SJCRH30 (cell line): ENCODE measurements around the gene CAMTA1. TPM values are rescaled to one million over a fixed set of nuclear protein-coding genes. Genes with fewer than 3 reads are reported as not detected.

ENCODE experiments used
- DNase-seq, 2 experiments: peaks; one replicate each; pipeline ENCODE4 v3.0.0-alpha.2; 2015 to 2020
- H3K27ac ChIP-seq: fragments of 250-450 bp; sonication (Bioruptor Pico); 2 replicates; pipeline ENCODE4 v1.5.1; 2020; ENCODE audit warnings: mild to moderate bottlenecking, moderate library complexity
- H3K27me3 ChIP-seq: fragments of 250-450 bp; sonication (Bioruptor Pico); 2 replicates; pipeline ENCODE4 v1.5.1; 2020; ENCODE audit warnings: mild to moderate bottlenecking, moderate library complexity
- H3K36me3 ChIP-seq: fragments of 250-450 bp; sonication (Bioruptor Pico); 2 replicates; pipeline ENCODE4 v1.5.1; 2020; ENCODE audit warnings: mild to moderate bottlenecking, moderate library complexity
- H3K4me1 ChIP-seq: fragments of 250-450 bp; sonication (Bioruptor Pico); 2 replicates; pipeline ENCODE4 v1.5.1; 2020; ENCODE audit warnings: mild to moderate bottlenecking, moderate library complexity
- H3K4me3 ChIP-seq: fragments of 250-450 bp; sonication (Bioruptor Pico); 2 replicates; pipeline ENCODE4 v1.5.1; 2020; ENCODE audit warnings: mild to moderate bottlenecking, moderate library complexity
- H3K9me3 ChIP-seq: fragments of 250-450 bp; sonication (Bioruptor Pico); replicated peaks from 2 replicates; pipeline ENCODE4 v1.5.1; 2020; ENCODE audit warnings: mild to moderate bottlenecking, moderate library complexity
- total RNA-seq: library from RNA; depleted of rRNA; stranded (reverse); fragments of >200 nt; shearing (Covaris generic); gene quantifications from 2 replicates; pipeline ENCODE4 v1.2.3, GENCODE V29; 2014

CAMTA1 gene
- total RNA-seq, 1 experiment from 2014 or later: 153 TPM

- Histone ChIP-seq H3K4me3 (no peak overlapping the region), H3K27me3 (peaks cover 13% of the 10 kb centered on the region; the same call in 1 of the 2 replicates), H3K36me3 (no peaks in the 10 kb centered on the region), H3K27ac (no peak overlapping the region), H3K4me1 (no peaks in the 10 kb centered on the region), H3K9me3 (no peaks in the 10 kb centered on the region)
- DNase-seq: no peak
Observed at GRCh38 chr1:6979003-6979613, 193.9 kb downstream of the CAMTA1 start.

- Histone ChIP-seq H3K4me3 (no peak overlapping the region), H3K9me3 (no peaks in the 10 kb centered on the region), H3K4me1 (no peaks in the 10 kb centered on the region), H3K27ac (no peak overlapping the region), H3K27me3 (peaks cover 23% of the 10 kb centered on the region), H3K36me3 (no peaks in the 10 kb centered on the region)
- DNase-seq: no peak
Observed at GRCh38 chr1:6981595-6981994, 196.3 kb downstream of the CAMTA1 start.

DNA sequence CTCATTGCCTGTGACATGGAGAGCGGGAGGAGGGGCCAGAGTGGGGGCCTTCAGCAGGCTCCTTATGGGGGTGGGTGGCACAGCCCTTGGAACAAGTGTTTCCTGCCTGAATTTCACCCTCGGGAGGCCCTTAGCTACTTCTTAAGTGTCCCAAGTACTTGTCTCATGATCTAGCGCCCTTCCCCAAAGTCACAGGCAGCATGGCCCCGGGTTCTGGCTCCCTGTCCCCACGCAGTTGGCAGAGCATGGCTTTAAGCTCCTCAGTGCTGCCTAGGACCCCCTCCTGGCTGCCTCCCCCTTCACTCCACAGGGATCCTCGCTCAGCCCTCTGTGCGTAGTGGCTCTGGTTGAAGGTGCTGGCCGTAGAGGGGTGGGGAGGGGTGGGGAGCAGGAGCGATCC lies 197.2 kb downstream of the CAMTA1 start:
- Histone ChIP-seq H3K9me3 (no peaks in the 10 kb centered on the region), H3K36me3 (no peaks in the 10 kb centered on the region), H3K27me3 (peaks cover 19% of the 10 kb centered on the region), H3K4me3 (no peak overlapping the region), H3K4me1 (no peaks in the 10 kb centered on the region), H3K27ac (no peak overlapping the region)
- no peak for DNase-seq

DNA sequence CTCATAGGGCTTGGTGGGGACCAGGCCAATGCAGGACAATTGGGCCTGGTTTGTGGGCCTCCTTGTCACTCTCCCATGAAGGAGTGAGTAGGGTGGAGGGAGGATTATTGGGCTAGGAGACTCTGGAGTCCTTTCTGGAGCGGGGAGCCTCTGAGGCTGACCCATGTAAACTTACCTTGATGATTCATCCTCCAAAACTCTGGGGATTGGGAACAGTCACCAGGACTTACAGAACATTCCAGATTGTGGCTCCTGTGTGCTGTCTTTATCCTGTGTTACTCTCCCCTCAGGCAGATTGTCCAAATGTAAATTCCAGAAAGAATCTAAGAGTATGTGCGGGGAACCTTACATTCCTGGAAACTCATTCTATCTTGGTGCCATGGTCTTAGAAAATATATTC lies 197.6 kb downstream of the CAMTA1 start:
- H3K4me3 ChIP-seq: no peak overlapping the region
- H3K27ac ChIP-seq: no peak overlapping the region
- peaks cover 19% of the 10 kb centered on the region for H3K27me3 ChIP-seq
- no peaks in the 10 kb centered on the region for H3K4me1 ChIP-seq
- no peaks in the 10 kb centered on the region for H3K9me3 ChIP-seq
- no peaks in the 10 kb centered on the region for H3K36me3 ChIP-seq
- DNase-seq: no peak

GRCh38 chr1:6984536-6984935 lies 199.3 kb downstream of the CAMTA1 start:
- no peaks in the 10 kb centered on the region for H3K4me1 ChIP-seq
- H3K27ac ChIP-seq: no peak overlapping the region
- DNase-seq: no peak
- no peaks in the 10 kb centered on the region for H3K36me3 ChIP-seq
- no peak overlapping the region for H3K4me3 ChIP-seq
- peaks cover 28% of the 10 kb centered on the region for H3K27me3 ChIP-seq
- no peaks in the 10 kb centered on the region for H3K9me3 ChIP-seq

DNA sequence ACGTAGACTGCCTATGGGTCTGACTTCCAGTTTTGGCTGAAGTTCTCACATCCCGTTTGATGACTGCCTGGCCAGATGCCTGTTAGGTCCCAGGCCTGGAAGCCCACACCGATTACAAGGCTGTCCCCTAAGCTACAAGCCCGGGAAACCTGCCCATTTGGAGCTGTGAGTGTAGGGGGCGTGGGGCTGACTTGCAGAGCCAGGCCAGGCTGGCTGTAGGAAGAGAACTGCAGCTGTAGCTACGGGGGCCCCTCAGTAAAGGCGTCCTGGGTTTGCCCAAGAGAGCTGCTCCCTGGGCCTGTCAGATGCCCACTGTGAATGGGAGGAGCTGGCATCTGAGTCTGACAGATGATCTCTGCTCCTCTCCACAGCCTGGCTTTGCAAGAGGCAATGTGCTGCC lies 199.7 kb downstream of the CAMTA1 start:
- Histone ChIP-seq H3K9me3 (no peaks in the 10 kb centered on the region), H3K4me1 (no peaks in the 10 kb centered on the region), H3K4me3 (no peak overlapping the region), H3K27me3 (peaks cover 28% of the 10 kb centered on the region), H3K27ac (no peak overlapping the region), H3K36me3 (no peaks in the 10 kb centered on the region)
- DNase-seq: no peak

DNA sequence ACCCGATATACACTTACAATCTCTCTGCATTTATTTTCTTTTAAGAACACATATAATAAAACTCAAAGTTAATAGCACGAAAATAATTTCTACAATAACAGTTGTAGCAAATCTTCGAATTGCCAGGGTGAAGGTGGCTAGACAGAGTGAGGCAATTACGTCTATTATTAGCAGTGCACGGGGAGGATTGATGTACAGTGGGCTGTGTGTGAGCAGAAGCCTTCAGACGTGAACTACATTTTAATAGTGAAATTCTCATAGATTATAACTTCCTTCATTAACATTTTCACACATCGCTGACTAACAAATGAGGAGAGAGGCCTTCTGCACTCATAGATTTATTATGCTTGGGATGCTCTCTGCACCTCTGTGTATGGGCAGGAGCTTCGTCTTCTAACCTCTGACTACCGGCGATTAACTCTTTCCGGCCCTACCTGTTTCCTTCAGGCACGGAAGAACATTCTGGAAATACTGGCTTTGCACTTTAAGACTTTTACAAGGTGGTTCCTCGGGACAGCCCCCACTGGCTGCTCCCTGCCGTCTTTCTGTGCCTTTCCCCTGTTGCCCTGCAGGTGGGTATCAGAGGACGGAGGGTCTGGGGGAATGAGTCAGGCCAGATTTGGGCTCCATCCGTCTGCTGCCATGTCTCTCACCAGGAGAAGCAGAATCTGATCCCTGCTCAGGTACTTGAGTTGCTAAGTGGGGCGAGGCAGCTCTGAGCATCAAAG lies 200.5 kb downstream of the CAMTA1 start:
- Histone ChIP-seq H3K36me3 (no peaks in the 10 kb centered on the region), H3K4me1 (no peaks in the 10 kb centered on the region), H3K27me3 (peaks cover 28% of the 10 kb centered on the region), H3K27ac (no peak overlapping the region), H3K9me3 (no peaks in the 10 kb centered on the region), H3K4me3 (no peak overlapping the region)
- DNase-seq: no peak

- no peak for DNase-seq
- no peak overlapping the region for H3K4me3 ChIP-seq
- H3K27me3 ChIP-seq: peaks cover 28% of the 10 kb centered on the region
- no peaks in the 10 kb centered on the region for H3K9me3 ChIP-seq
- no peaks in the 10 kb centered on the region for H3K4me1 ChIP-seq
- H3K36me3 ChIP-seq: no peaks in the 10 kb centered on the region
- no peak overlapping the region for H3K27ac ChIP-seq
Observed at GRCh38 chr1:6986281-6986680, 201.0 kb downstream of the CAMTA1 start.

DNA sequence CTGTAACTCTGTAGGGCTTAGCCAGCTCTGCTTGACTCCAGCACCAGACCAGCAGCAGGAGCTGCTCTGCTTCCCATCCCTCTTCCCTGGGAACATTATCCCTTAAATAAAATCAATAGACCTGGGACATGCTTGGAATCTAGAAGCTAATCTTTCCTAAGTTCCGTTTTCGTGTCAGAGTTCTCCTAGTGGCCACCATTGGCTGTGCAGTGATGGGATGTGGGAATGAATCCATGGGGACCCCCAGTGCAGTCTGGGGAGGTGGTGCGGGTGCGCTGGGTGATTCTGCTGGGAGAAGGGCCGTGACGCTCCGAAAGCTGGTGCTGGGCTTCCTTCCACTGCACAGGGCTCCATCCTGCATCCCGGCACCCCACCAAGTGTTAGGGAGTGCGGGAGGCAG lies 202.7 kb downstream of the CAMTA1 start:
- Histone ChIP-seq H3K9me3 (no peaks in the 10 kb centered on the region), H3K4me1 (no peaks in the 10 kb centered on the region), H3K27me3 (peaks cover 26% of the 10 kb centered on the region), H3K36me3 (no peaks in the 10 kb centered on the region), H3K27ac (no peak overlapping the region), H3K4me3 (no peak overlapping the region)
- no peak for DNase-seq

- H3K36me3 ChIP-seq: no peaks in the 10 kb centered on the region
- no peak overlapping the region for H3K4me3 ChIP-seq
- H3K27me3 ChIP-seq: peaks cover 26% of the 10 kb centered on the region
Observed at GRCh38 chr1:6988796-6989195, 203.5 kb downstream of the CAMTA1 start.

GRCh38 chr1:6989212-6990159 lies 204.2 kb downstream of the CAMTA1 start:
- Histone ChIP-seq H3K9me3 (peaks cover 3% of the 10 kb centered on the region; the same call in 1 of the 2 replicates), H3K27ac (no peak overlapping the region), H3K27me3 (peaks cover 24% of the 10 kb centered on the region), H3K4me3 (no peak overlapping the region), H3K4me1 (no peaks in the 10 kb centered on the region), H3K36me3 (no peaks in the 10 kb centered on the region)
- no peak for DNase-seq

More at GRCh38 chr1:6988796-6989195, 203.5 kb downstream of the CAMTA1 start:
- H3K9me3 ChIP-seq: peaks cover 3% of the 10 kb centered on the region; the same call in 1 of the 2 replicates
- no peaks in the 10 kb centered on the region for H3K4me1 ChIP-seq
- no peak for DNase-seq
- H3K27ac ChIP-seq: no peak overlapping the region

DNA sequence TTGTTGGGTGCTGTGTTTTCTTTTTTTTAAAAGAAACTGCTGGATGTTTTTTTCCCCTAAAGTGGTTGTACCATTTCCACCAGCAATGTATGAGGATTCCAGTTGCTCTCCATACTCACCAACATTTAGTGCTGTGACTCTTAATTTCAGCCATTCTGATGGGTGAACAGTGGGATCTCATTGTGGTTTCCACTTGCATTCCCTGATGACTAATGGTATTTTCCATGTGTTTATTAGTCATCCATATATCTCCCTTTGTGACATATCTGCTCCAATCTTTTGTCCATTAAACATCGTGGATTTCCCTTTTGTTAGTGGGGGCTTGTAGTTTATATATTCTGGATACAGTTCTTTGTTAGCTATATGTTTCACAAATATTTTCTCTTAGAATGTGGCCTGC lies 206.0 kb downstream of the CAMTA1 start:
- Histone ChIP-seq H3K4me3 (no peak overlapping the region), H3K4me1 (no peaks in the 10 kb centered on the region), H3K9me3 (peaks cover 3% of the 10 kb centered on the region; the same call in 1 of the 2 replicates), H3K27ac (no peak overlapping the region), H3K27me3 (peaks cover 13% of the 10 kb centered on the region), H3K36me3 (no peaks in the 10 kb centered on the region)
- DNase-seq: no peak

GRCh38 chr1:6995789-6996188 lies 210.5 kb downstream of the CAMTA1 start:
- H3K4me1 ChIP-seq: no peaks in the 10 kb centered on the region
- no peak overlapping the region for H3K27ac ChIP-seq
- no peaks in the 10 kb centered on the region for H3K36me3 ChIP-seq
- H3K9me3 ChIP-seq: peaks cover 3% of the 10 kb centered on the region; the same call in 1 of the 2 replicates
- no peak for DNase-seq
- H3K4me3 ChIP-seq: no peak overlapping the region
- no peaks in the 10 kb centered on the region; the same call in 1 of the 2 replicates for H3K27me3 ChIP-seq

DNA sequence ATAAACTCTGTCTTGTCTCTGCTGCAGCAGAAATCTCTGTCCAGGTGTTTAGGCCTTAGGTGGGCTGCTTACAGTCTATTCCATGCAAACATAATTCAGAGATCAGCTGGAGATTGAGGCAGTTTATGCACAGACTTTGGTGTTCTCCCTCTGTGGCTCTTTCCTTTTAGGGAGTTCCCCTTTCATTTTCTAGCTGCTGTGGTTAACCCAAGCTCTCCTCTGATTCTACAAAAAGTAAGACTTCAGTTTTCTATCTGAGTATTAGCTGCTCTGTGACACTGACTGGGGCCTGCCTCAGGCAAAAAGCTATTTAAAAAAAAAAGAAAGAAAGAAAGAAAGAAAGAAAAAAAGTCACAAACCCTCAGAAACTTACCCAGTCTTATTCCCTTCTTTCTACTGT lies 211.1 kb downstream of the CAMTA1 start:
- DNase-seq: no peak
- Histone ChIP-seq H3K9me3 (peaks cover 3% of the 10 kb centered on the region; the same call in 1 of the 2 replicates), H3K4me3 (no peak overlapping the region), H3K27me3 (no peaks in the 10 kb centered on the region; the same call in 1 of the 2 replicates), H3K4me1 (no peaks in the 10 kb centered on the region), H3K27ac (no peak overlapping the region), H3K36me3 (no peaks in the 10 kb centered on the region)

- Histone ChIP-seq H3K9me3 (peaks cover 3% of the 10 kb centered on the region; the same call in 1 of the 2 replicates), H3K27me3 (no peaks in the 10 kb centered on the region; the same call in 1 of the 2 replicates), H3K36me3 (no peaks in the 10 kb centered on the region), H3K4me3 (no peak overlapping the region), H3K27ac (no peak overlapping the region), H3K4me1 (no peaks in the 10 kb centered on the region)
- DNase-seq: no peak
Observed at GRCh38 chr1:6996866-6997265, 211.6 kb downstream of the CAMTA1 start.
